ENCODE data around the gene CUL5. TPM values are rescaled to one million over a fixed set of nuclear protein-coding genes. Genes with fewer than 3 reads are reported as not detected.
A peak's percentile ranks its signal among the peaks of the same experiment; 100 is the strongest.
"Not testable (repeated sequence)": the region's sequence is repeated elsewhere in the genome, so short reads cannot be mapped to it uniquely, and the experiment has no call there.

CUL5 gene
- total and polyA plus RNA-seq, 12 donors: 4.2 to 114 (median 40.7) TPM

GRCh38 chr11:108019870-108020540 lies 11.3 kb downstream of the CUL5 start:
- 69 to 89% (median 75%) methylated on average over 4 of the region's 4 CpGs for WGBS, 4 donors
- H3K4me1 ChIP-seq (replicated peaks in 1 of 2): no peaks in the 10 kb centered on the region
- H3K27me3 ChIP-seq: no peaks in the 10 kb centered on the region
- no peak for TF ChIP-seq POLR2A (IDR thresholded peaks at IDR 0.05)
- TF ChIP-seq, protein P1, sequence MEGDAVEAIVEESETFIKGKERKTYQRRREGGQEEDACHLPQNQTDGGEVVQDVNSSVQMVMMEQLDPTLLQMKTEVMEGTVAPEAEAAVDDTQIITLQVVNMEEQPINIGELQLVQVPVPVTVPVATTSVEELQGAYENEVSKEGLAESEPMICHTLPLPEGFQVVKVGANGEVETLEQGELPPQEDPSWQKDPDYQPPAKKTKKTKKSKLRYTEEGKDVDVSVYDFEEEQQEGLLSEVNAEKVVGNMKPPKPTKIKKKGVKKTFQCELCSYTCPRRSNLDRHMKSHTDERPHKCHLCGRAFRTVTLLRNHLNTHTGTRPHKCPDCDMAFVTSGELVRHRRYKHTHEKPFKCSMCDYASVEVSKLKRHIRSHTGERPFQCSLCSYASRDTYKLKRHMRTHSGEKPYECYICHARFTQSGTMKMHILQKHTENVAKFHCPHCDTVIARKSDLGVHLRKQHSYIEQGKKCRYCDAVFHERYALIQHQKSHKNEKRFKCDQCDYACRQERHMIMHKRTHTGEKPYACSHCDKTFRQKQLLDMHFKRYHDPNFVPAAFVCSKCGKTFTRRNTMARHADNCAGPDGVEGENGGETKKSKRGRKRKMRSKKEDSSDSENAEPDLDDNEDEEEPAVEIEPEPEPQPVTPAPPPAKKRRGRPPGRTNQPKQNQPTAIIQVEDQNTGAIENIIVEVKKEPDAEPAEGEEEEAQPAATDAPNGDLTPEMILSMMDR (IDR thresholded peaks at IDR 0.05): no peak
- no peak overlapping the region for H3K4me3 ChIP-seq
- H3K27ac ChIP-seq: no peak overlapping the region
- H3K36me3 ChIP-seq (replicated peaks in 1 of 2): no peaks in the 10 kb centered on the region
- no peaks in the 10 kb centered on the region for H3K9me3 ChIP-seq (replicated peaks in 1 of 3)
- intact Hi-C loops (cut with DNase I): loop anchor here in 1 of 2 donors (10.0 kb wide), 1 partner anchor 85 kb away; no protein-coding TSS in a partner anchor
- DNase-seq: no peak

DNA sequence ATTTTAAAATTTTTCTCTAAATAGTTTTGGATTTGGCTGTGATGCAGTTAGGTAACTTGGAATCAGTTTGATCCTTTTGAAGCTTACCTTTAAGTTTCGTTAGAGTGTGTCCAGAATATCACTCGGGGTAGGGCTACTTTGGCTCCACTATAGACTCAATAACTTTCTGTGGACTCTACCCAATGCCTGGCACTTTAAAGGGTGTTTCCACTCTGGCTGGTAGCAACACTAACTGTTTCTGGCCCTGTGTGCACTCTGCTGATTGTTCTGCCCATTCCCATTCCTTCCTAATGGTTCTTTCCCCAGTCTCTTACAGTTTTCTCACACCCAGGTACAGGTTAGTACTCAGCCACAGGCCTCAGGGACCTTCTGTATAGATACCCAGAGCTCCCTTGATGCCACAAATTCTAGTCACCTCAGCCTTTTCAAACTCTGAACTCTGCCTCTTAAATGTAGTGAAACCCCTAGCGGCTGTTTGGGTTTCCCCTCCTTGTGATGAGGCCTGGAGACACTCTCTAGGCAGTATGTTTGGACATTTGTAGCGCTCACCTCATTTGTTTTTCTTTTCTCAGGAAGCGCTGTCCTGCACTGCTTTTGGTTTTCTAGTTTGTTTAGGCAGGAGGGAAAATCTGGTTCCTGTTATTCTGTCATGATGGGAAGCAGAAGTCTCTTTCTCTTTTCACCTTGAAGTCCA lies 16.8 kb downstream of the CUL5 start:
- intact Hi-C loops (cut with DNase I): no loop called here
- WGBS, 4 donors: 65 to 82% (median 74%) methylated on average over 5 of the region's 5 CpGs
- no peak for TF ChIP-seq POLR2A (IDR thresholded peaks at IDR 0.05)
- TF ChIP-seq, protein P1 (IDR thresholded peaks at IDR 0.05): no peak
- H3K36me3 ChIP-seq (replicated peaks in 1 of 2): no peaks in the 10 kb centered on the region
- H3K9me3 ChIP-seq (replicated peaks in 1 of 3): no peaks in the 10 kb centered on the region
- H3K27ac ChIP-seq: no peak overlapping the region
- H3K4me1 ChIP-seq (replicated peaks in 1 of 2): no peaks in the 10 kb centered on the region
- no peak for DNase-seq
- H3K27me3 ChIP-seq: no peaks in the 10 kb centered on the region
- H3K4me3 ChIP-seq: no peak overlapping the region

DNA sequence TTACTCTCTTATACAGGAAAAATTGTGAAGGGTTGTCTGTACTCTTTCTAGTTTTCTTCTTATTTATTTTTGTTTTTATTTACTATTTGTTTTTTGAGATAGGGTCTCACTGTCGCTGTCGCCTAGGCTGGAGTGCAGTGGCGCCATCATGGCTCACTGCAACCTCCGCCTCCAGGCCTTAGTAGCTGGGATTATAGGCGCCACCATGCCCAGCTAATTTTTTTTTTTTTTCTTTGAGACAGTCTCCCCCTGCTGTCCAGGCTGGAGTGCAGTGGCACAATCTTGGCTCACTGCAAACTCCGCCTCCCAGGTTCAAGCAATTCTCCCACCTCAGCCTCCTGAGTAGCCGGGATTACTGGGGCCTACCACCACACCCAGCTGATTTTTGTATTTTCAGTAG lies 18.4 kb downstream of the CUL5 start:
- Histone ChIP-seq H3K27ac (no peak overlapping the region), H3K9me3 (replicated peaks in 1 of 3) (no peaks in the 10 kb centered on the region), H3K4me1 (replicated peaks in 1 of 2) (no peaks in the 10 kb centered on the region), H3K27me3 (no peaks in the 10 kb centered on the region), H3K4me3 (no peak overlapping the region), H3K36me3 (replicated peaks in 1 of 2) (no peaks in the 10 kb centered on the region)
- intact Hi-C loops (cut with DNase I): no loop called here
- 97 to 99% (median 98%) methylated on average over 7 of the region's 7 CpGs for WGBS, 4 donors
- TF ChIP-seq, protein P1 (IDR thresholded peaks at IDR 0.05): peak in 1 of 6 experiments; percentile 14
- no peak for TF ChIP-seq POLR2A (IDR thresholded peaks at IDR 0.05)
- DNase-seq: no peak

- H3K4me1 ChIP-seq (replicated peaks in 1 of 2); intact Hi-C loops (cut with DNase I); H3K36me3 ChIP-seq (replicated peaks in 1 of 2); H3K27me3 ChIP-seq; H3K9me3 ChIP-seq (replicated peaks in 1 of 3); H3K4me3 ChIP-seq; H3K27ac ChIP-seq; DNase-seq: not testable (repeated sequence)
- 90 to 96% (median 96%) methylated on average over 2 of the region's 2 CpGs for WGBS, 4 donors
Observed at GRCh38 chr11:108028822-108029441, 20.2 kb downstream of the CUL5 start.

DNA sequence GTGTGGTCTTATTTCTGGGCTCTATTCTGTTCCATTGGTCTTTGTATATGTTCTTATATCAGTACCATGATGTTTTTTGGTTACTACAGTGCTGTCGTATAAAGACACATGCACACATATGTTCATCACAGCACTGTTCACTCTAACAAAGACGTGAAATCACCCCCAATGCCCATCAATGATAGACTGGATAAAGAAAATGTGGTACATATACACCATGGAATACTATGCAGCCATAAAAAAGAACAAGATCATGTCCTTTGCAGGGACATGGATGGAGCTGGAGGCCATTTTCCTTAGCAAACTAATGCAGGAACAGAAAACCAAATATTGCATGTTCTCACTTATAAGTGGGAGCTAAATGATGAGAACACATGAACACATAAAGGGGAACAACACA lies 22.9 kb downstream of the CUL5 start:
- H3K4me3 ChIP-seq; H3K36me3 ChIP-seq (replicated peaks in 1 of 2); DNase-seq; H3K9me3 ChIP-seq (replicated peaks in 1 of 3); H3K4me1 ChIP-seq (replicated peaks in 1 of 2); H3K27ac ChIP-seq; intact Hi-C loops (cut with DNase I); H3K27me3 ChIP-seq: not testable (repeated sequence)
- WGBS, 4 donors: 95 to 100% (median 99%) methylated on average over 2 of the region's 2 CpGs
